HUES6 (cell line): Measurements from ENCODE around the gene FARP1.
"Not testable (repeated sequence)": the region's sequence is repeated elsewhere in the genome, so short reads cannot be mapped to it uniquely, and the experiment has no call there.

Experiments
- H3K27ac ChIP-seq: 2 replicates; pipeline ENCODE4 v1.7.0; 2013; ENCODE audit warnings: low read depth, mild to moderate bottlenecking, low read length, inconsistent platforms
- H3K27me3 ChIP-seq: 2 replicates; pipeline ENCODE4 v1.6.1; 2013; ENCODE audit warnings: low read length; ENCODE audit not compliant: control insufficient read depth, insufficient read depth
- H3K36me3 ChIP-seq: 2 replicates; pipeline ENCODE4 v1.6.1; 2013; ENCODE audit warnings: low read length; ENCODE audit not compliant: control insufficient read depth, insufficient read depth
- H3K4me1 ChIP-seq: 2 replicates; pipeline ENCODE4 v1.6.1; 2013; ENCODE audit warnings: low read length; ENCODE audit not compliant: control insufficient read depth, insufficient read depth
- H3K4me3 ChIP-seq: 2 replicates; pipeline ENCODE4 v1.5.1; 2013; ENCODE audit warnings: low read depth, low read length
- H3K9ac ChIP-seq: one replicate; pipeline ENCODE4 v1.6.1; 2013; ENCODE audit warnings: mild to moderate bottlenecking, low read length
- H3K9me3 ChIP-seq: 2 replicates; pipeline ENCODE4 v1.6.1; 2013; ENCODE audit warnings: low read depth, low read length; ENCODE audit not compliant: control insufficient read depth, insufficient read depth

FARP1 gene

GRCh38 chr13:98405107-98405571 lies 262.2 kb downstream of the FARP1 start:
- H3K9me3 ChIP-seq: no peaks in the 10 kb centered on the region

GRCh38 chr13:98405690-98406344 lies 262.9 kb downstream of the FARP1 start:
- no peak overlapping the region for H3K9ac ChIP-seq
- H3K27me3 ChIP-seq: no peaks in the 10 kb centered on the region
- no peaks in the 10 kb centered on the region for H3K4me1 ChIP-seq
- H3K27ac ChIP-seq: no peak overlapping the region
- no peaks in the 10 kb centered on the region for H3K9me3 ChIP-seq
- H3K4me3 ChIP-seq: no peak overlapping the region
- H3K36me3 ChIP-seq: peaks cover 8% of the 10 kb centered on the region; the same call in 1 of the 2 replicates

More at GRCh38 chr13:98405107-98405571, 262.2 kb downstream of the FARP1 start:
- no peak overlapping the region for H3K9ac ChIP-seq
- H3K4me3 ChIP-seq: no peak overlapping the region
- H3K4me1 ChIP-seq: no peaks in the 10 kb centered on the region
- H3K36me3 ChIP-seq: peaks cover 8% of the 10 kb centered on the region; the same call in 1 of the 2 replicates
- H3K27ac ChIP-seq: no peak overlapping the region
- H3K27me3 ChIP-seq: no peaks in the 10 kb centered on the region

- Histone ChIP-seq H3K9me3 (no peaks in the 10 kb centered on the region), H3K4me1 (no peaks in the 10 kb centered on the region), H3K36me3 (peaks cover 8% of the 10 kb centered on the region; the same call in 1 of the 2 replicates)
Observed at GRCh38 chr13:98406427-98406826, 263.5 kb downstream of the FARP1 start.

GRCh38 chr13:98406971-98407370 lies 264.1 kb downstream of the FARP1 start:
- H3K9ac ChIP-seq: no peak overlapping the region
- H3K27me3 ChIP-seq: no peaks in the 10 kb centered on the region
- H3K4me3 ChIP-seq: no peak overlapping the region
- H3K36me3 ChIP-seq: peaks cover 12% of the 10 kb centered on the region
- H3K27ac ChIP-seq: no peak overlapping the region
- no peaks in the 10 kb centered on the region for H3K4me1 ChIP-seq
- H3K9me3 ChIP-seq: no peaks in the 10 kb centered on the region

More at GRCh38 chr13:98406427-98406826, 263.5 kb downstream of the FARP1 start:
- no peak overlapping the region for H3K4me3 ChIP-seq
- no peak overlapping the region for H3K27ac ChIP-seq
- H3K9ac ChIP-seq: no peak overlapping the region
- H3K27me3 ChIP-seq: no peaks in the 10 kb centered on the region

- no peaks in the 10 kb centered on the region for H3K27me3 ChIP-seq
- peaks cover 16% of the 10 kb centered on the region for H3K36me3 ChIP-seq
Observed at GRCh38 chr13:98407575-98407974, 264.7 kb downstream of the FARP1 start.

GRCh38 chr13:98409281-98409680 lies 266.4 kb downstream of the FARP1 start:
- no peak overlapping the region for H3K9ac ChIP-seq
- H3K4me1 ChIP-seq: no peaks in the 10 kb centered on the region
- no peaks in the 10 kb centered on the region for H3K9me3 ChIP-seq
- no peaks in the 10 kb centered on the region for H3K27me3 ChIP-seq
- H3K36me3 ChIP-seq: peaks cover 11% of the 10 kb centered on the region
- no peak overlapping the region for H3K27ac ChIP-seq
- no peak overlapping the region for H3K4me3 ChIP-seq

More at GRCh38 chr13:98407575-98407974, 264.7 kb downstream of the FARP1 start:
- Histone ChIP-seq H3K9ac (no peak overlapping the region), H3K9me3 (no peaks in the 10 kb centered on the region), H3K4me1 (no peaks in the 10 kb centered on the region), H3K27ac (no peak overlapping the region), H3K4me3 (no peak overlapping the region)

GRCh38 chr13:98410612-98411011 lies 267.7 kb downstream of the FARP1 start:
- no peaks in the 10 kb centered on the region for H3K27me3 ChIP-seq
- H3K4me3 ChIP-seq: no peak overlapping the region
- H3K9me3 ChIP-seq: no peaks in the 10 kb centered on the region
- H3K36me3 ChIP-seq: peaks cover 18% of the 10 kb centered on the region
- H3K27ac ChIP-seq: no peak overlapping the region
- no peaks in the 10 kb centered on the region for H3K4me1 ChIP-seq
- H3K9ac ChIP-seq: no peak overlapping the region

- H3K9me3 ChIP-seq: no peaks in the 10 kb centered on the region
- no peak overlapping the region for H3K4me3 ChIP-seq
- peaks cover 18% of the 10 kb centered on the region for H3K36me3 ChIP-seq
- H3K9ac ChIP-seq: no peak overlapping the region
- H3K27me3 ChIP-seq: no peaks in the 10 kb centered on the region
- no peak overlapping the region for H3K27ac ChIP-seq
- no peaks in the 10 kb centered on the region for H3K4me1 ChIP-seq
Observed at GRCh38 chr13:98411013-98411412, 268.1 kb downstream of the FARP1 start.

GRCh38 chr13:98411617-98412265 lies 268.8 kb downstream of the FARP1 start:
- H3K9ac ChIP-seq: no peak overlapping the region
- no peak overlapping the region for H3K27ac ChIP-seq
- no peaks in the 10 kb centered on the region for H3K27me3 ChIP-seq
- no peaks in the 10 kb centered on the region for H3K9me3 ChIP-seq
- no peaks in the 10 kb centered on the region for H3K4me1 ChIP-seq
- H3K4me3 ChIP-seq: no peak overlapping the region
- peaks cover 18% of the 10 kb centered on the region for H3K36me3 ChIP-seq

- H3K4me3 ChIP-seq, H3K9ac ChIP-seq, H3K27ac ChIP-seq, H3K9me3 ChIP-seq, H3K4me1 ChIP-seq, H3K27me3 ChIP-seq: not testable (repeated sequence)
- H3K36me3 ChIP-seq: peaks cover 18% of the 10 kb centered on the region
Observed at GRCh38 chr13:98413278-98413677, 270.4 kb downstream of the FARP1 start.

- Histone ChIP-seq H3K27me3 (no peaks in the 10 kb centered on the region), H3K36me3 (peaks cover 21% of the 10 kb centered on the region), H3K9ac (no peak overlapping the region)
Observed at GRCh38 chr13:98413796-98414195, 270.9 kb downstream of the FARP1 start.

More at GRCh38 chr13:98413796-98414195, 270.9 kb downstream of the FARP1 start:
- Histone ChIP-seq H3K4me3 (no peak overlapping the region), H3K9me3 (no peaks in the 10 kb centered on the region), H3K27ac (no peak overlapping the region), H3K4me1 (no peaks in the 10 kb centered on the region)
